IgD-negative memory B cell (primary cell): ENCODE data around the gene SCAP. TPM values are rescaled to one million over a fixed set of nuclear protein-coding genes. Genes with fewer than 3 reads are reported as not detected.
"Not testable (repeated sequence)": the region's sequence is repeated elsewhere in the genome, so short reads cannot be mapped to it uniquely, and the experiment has no call there.

ENCODE experiments used
- H3K27ac Mint-ChIP-seq, 3 donors: one replicate each; pipeline ENCODE4 v1.8.0; 2020 to 2022; ENCODE audit warnings: mild to moderate bottlenecking in 3 of 3, mixed read lengths in 3 of 3, moderate library complexity in 1 of 3
- H3K27me3 Mint-ChIP-seq: one replicate; pipeline ENCODE4 v1.8.0; 2021; ENCODE audit warnings: mixed read lengths
- H3K36me3 Mint-ChIP-seq: one replicate; pipeline ENCODE4 v1.8.0; 2020; ENCODE audit warnings: mild to moderate bottlenecking, mixed read lengths
- H3K4me1 Mint-ChIP-seq, 3 donors: one replicate each; pipeline ENCODE4 v1.8.0; 2020 to 2022; ENCODE audit warnings: mixed read lengths in 3 of 3, mild to moderate bottlenecking in 1 of 3
- H3K4me3 Mint-ChIP-seq, 4 donors: one replicate each; pipeline ENCODE4 v1.8.0; 2020 to 2022; ENCODE audit warnings: mild to moderate bottlenecking in 4 of 4, mixed read lengths in 4 of 4, moderate library complexity in 3 of 4
- H3K9me3 Mint-ChIP-seq, 3 donors: one replicate each; pipeline ENCODE4 v1.8.0; 2020 to 2021; ENCODE audit warnings: mixed read lengths in 3 of 3, mild to moderate bottlenecking in 1 of 3
- polyA plus RNA-seq: library from polyadenylated mRNA; unstranded; fragments of 300-500 nt; fragmentation: Illumina TruSeq; gene quantifications from one replicate; pipeline ENCODE4 v1.2.3, GENCODE V29; 2021

Gene SCAP
- polyA plus RNA-seq, 1 donor from 2014 or later, result 38.7 TPM

- not testable (repeated sequence) for H3K4me3 Mint-ChIP-seq, H3K27me3 Mint-ChIP-seq, H3K9me3 Mint-ChIP-seq, H3K27ac Mint-ChIP-seq
- H3K36me3 Mint-ChIP-seq, result peaks cover 18% of the 10 kb centered on the region
- peaks cover 23% of the 10 kb centered on the region in 3 donors for H3K4me1 Mint-ChIP-seq
Observed at GRCh38 chr3:47468315-47468714, 7.4 kb downstream of the SCAP start.

GRCh38 chr3:47464588-47464987, 11.2 kb downstream of the SCAP start:
- Mint-ChIP-seq H3K4me1 (peaks cover 21 to 27% (median 26%) of the 10 kb centered on the region in 3 donors), H3K9me3 (peaks cover 1 to 3% (median 2%) of the 10 kb centered on the region in 3 donors), H3K27me3 (no peaks in the 10 kb centered on the region), H3K27ac (peak overlapping the region in 1 of 3 donors; percentile 43), H3K36me3 (peaks cover 21% of the 10 kb centered on the region), H3K4me3 (peak overlapping the region in 1 of 4 donors; percentile 42)

- Mint-ChIP-seq H3K4me1 (peaks cover 21 to 28% (median 21%) of the 10 kb centered on the region in 3 donors), H3K27ac (peak overlapping the region in 1 of 3 donors; percentile 20)
- H3K9me3 Mint-ChIP-seq, H3K27me3 Mint-ChIP-seq, H3K36me3 Mint-ChIP-seq, H3K4me3 Mint-ChIP-seq: not testable (repeated sequence)
Observed at GRCh38 chr3:47459534-47460085, 16.1 kb downstream of the SCAP start.

- Mint-ChIP-seq H3K4me3 (no peak overlapping the region), H3K36me3 (peaks cover 11% of the 10 kb centered on the region), H3K27ac (no peak overlapping the region), H3K9me3 (peaks cover 1 to 6% (median 2%) of the 10 kb centered on the region in 3 donors), H3K27me3 (no peaks in the 10 kb centered on the region), H3K4me1 (peaks cover 14 to 29% (median 19%) of the 10 kb centered on the region in 3 donors)
Observed at GRCh38 chr3:47456984-47457383, 18.8 kb downstream of the SCAP start.

GRCh38 chr3:47455806-47456452, 19.8 kb downstream of the SCAP start:
- H3K9me3 Mint-ChIP-seq, result peaks cover 1 to 6% (median 2%) of the 10 kb centered on the region in 3 donors
- peaks cover 9% of the 10 kb centered on the region for H3K36me3 Mint-ChIP-seq
- H3K27me3 Mint-ChIP-seq, result no peaks in the 10 kb centered on the region
- H3K27ac Mint-ChIP-seq, result no peak overlapping the region
- no peak overlapping the region for H3K4me3 Mint-ChIP-seq
- H3K4me1 Mint-ChIP-seq, result peaks cover 12 to 32% (median 18%) of the 10 kb centered on the region in 3 donors

- Mint-ChIP-seq H3K27me3 (no peaks in the 10 kb centered on the region), H3K9me3 (no peaks in the 10 kb centered on the region), H3K36me3 (peaks cover 11% of the 10 kb centered on the region), H3K4me1 (peaks cover 12 to 28% (median 24%) of the 10 kb centered on the region in 3 donors), H3K4me3 (no peak overlapping the region), H3K27ac (no peak overlapping the region)
Observed at GRCh38 chr3:47452453-47453215, 23.1 kb downstream of the SCAP start.

GRCh38 chr3:47444103-47444502, 31.6 kb downstream of the SCAP start:
- H3K27me3 Mint-ChIP-seq, result no peaks in the 10 kb centered on the region
- H3K4me3 Mint-ChIP-seq, result no peak overlapping the region
- H3K27ac Mint-ChIP-seq, result peak overlapping the region in 1 of 3 donors; percentile 92
- peaks cover 6% of the 10 kb centered on the region for H3K36me3 Mint-ChIP-seq
- H3K4me1 Mint-ChIP-seq, result peaks cover 0 to 9% (median 8%) of the 10 kb centered on the region in 3 donors
- H3K9me3 Mint-ChIP-seq, result no peaks in the 10 kb centered on the region

GRCh38 chr3:47443611-47443995, 32.1 kb downstream of the SCAP start:
- Mint-ChIP-seq H3K4me3 (no peak overlapping the region), H3K27me3 (no peaks in the 10 kb centered on the region), H3K4me1 (peaks cover 0 to 8% (median 7%) of the 10 kb centered on the region in 3 donors), H3K9me3 (no peaks in the 10 kb centered on the region), H3K36me3 (peaks cover 6% of the 10 kb centered on the region), H3K27ac (no peak overlapping the region)

GRCh38 chr3:47441796-47442551, 33.8 kb downstream of the SCAP start:
- Mint-ChIP-seq H3K27me3 (no peaks in the 10 kb centered on the region), H3K9me3 (no peaks in the 10 kb centered on the region), H3K4me1 (peaks cover 0 to 5% (median 2%) of the 10 kb centered on the region in 3 donors), H3K4me3 (no peak overlapping the region), H3K27ac (peak overlapping the region in 1 of 3 donors; percentile 31), H3K36me3 (no peaks in the 10 kb centered on the region)

GRCh38 chr3:47440131-47440530, 35.6 kb downstream of the SCAP start:
- Mint-ChIP-seq H3K4me3 (no peak overlapping the region), H3K27ac (peak overlapping the region in 1 of 3 donors; percentile 84), H3K9me3 (no peaks in the 10 kb centered on the region), H3K36me3 (no peaks in the 10 kb centered on the region), H3K4me1 (peaks cover 0 to 5% (median 2%) of the 10 kb centered on the region in 3 donors), H3K27me3 (no peaks in the 10 kb centered on the region)

- Mint-ChIP-seq H3K27ac (no peak overlapping the region), H3K4me1 (peaks cover 0 to 6% (median 0%) of the 10 kb centered on the region in 3 donors), H3K4me3 (no peak overlapping the region), H3K9me3 (no peaks in the 10 kb centered on the region), H3K27me3 (no peaks in the 10 kb centered on the region), H3K36me3 (peaks cover 8% of the 10 kb centered on the region)
Observed at GRCh38 chr3:47436180-47436579, 39.6 kb downstream of the SCAP start.

GRCh38 chr3:47434849-47435248, 40.9 kb downstream of the SCAP start:
- Mint-ChIP-seq H3K27ac (no peak overlapping the region), H3K4me3 (no peak overlapping the region), H3K27me3 (no peaks in the 10 kb centered on the region), H3K4me1 (peaks cover 0 to 6% (median 0%) of the 10 kb centered on the region in 3 donors), H3K9me3 (no peaks in the 10 kb centered on the region), H3K36me3 (peaks cover 11% of the 10 kb centered on the region)

GRCh38 chr3:47433796-47434195, 41.9 kb downstream of the SCAP start:
- no peaks in the 10 kb centered on the region for H3K9me3 Mint-ChIP-seq
- no peak overlapping the region for H3K4me3 Mint-ChIP-seq
- H3K27me3 Mint-ChIP-seq, result no peaks in the 10 kb centered on the region
- peaks cover 11% of the 10 kb centered on the region for H3K36me3 Mint-ChIP-seq
- no peak overlapping the region for H3K27ac Mint-ChIP-seq
- peaks cover 0 to 6% (median 0%) of the 10 kb centered on the region in 3 donors for H3K4me1 Mint-ChIP-seq

- Mint-ChIP-seq H3K4me3 (no peak overlapping the region), H3K9me3 (no peaks in the 10 kb centered on the region), H3K27me3 (no peaks in the 10 kb centered on the region), H3K36me3 (peaks cover 11% of the 10 kb centered on the region), H3K27ac (no peak overlapping the region), H3K4me1 (peaks cover 0 to 6% (median 0%) of the 10 kb centered on the region in 3 donors)
Observed at GRCh38 chr3:47432673-47433072, 43.1 kb downstream of the SCAP start.

GRCh38 chr3:47431225-47431624, 44.5 kb downstream of the SCAP start:
- Mint-ChIP-seq H3K9me3 (no peaks in the 10 kb centered on the region), H3K27ac (peak overlapping the region in 1 of 3 donors; percentile 13), H3K27me3 (no peaks in the 10 kb centered on the region), H3K4me1 (peaks cover 0 to 6% (median 0%) of the 10 kb centered on the region in 3 donors), H3K36me3 (peaks cover 11% of the 10 kb centered on the region), H3K4me3 (no peak overlapping the region)
